ENCODE results near the gene CCDC197.

CCDC197 gene

DNA sequence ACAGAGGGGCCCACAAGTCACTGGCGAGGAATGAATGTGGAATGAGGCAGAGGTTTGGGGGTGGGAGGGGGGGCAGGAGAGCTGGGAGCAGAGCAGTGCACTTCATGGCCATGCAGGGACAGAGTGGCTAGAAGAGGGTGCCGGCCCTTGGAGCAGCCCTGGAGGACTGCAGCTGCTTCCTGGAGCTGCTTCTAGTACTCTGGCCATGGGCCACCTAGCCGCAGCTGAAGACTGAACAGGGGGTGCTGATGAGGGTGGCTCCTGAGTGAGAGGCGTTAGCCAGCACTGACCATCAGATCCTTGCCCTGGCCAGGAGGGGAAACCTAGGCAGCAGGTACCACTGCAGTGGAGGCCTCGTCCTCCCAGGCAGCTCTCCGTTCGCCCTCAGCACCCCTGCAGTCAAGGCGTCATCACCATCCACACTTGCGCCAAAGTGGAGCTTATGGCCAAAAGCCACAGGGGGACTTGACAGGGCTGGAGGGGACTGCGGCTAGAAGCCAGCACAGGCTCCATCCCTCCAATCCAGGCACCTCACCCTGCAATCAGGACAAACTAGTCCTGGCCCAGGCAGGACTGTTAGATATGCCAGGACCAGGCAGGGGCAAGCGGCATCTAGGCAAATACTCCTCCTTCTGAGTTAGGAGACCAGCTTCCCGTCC is 45.5 kb downstream of the CCDC197 start:
- TF ChIP-seq POLR2AphosphoS5 (IDR thresholded peaks at IDR 0.05; ENCODE audit: low read depth, low read length) (no peak), TAF1 (IDR thresholded peaks at IDR 0.05; ENCODE audit: borderline replicate concordance, low read depth, low read length) (no peak), POLR2A (IDR thresholded peaks at IDR 0.05; ENCODE audit: low read depth, low read length) (no peak; the same call in 1 of the 2 replicates)
- no peak for DNase-seq (ENCODE audit: insufficient read length)
- no peak for FAIRE-seq

- no peak for TF ChIP-seq POLR2A (IDR thresholded peaks at IDR 0.05; ENCODE audit: low read depth, low read length)
- no peak for TF ChIP-seq TAF1 (IDR thresholded peaks at IDR 0.05; ENCODE audit: borderline replicate concordance, low read depth, low read length)
- no peak for TF ChIP-seq POLR2AphosphoS5 (IDR thresholded peaks at IDR 0.05; ENCODE audit: low read depth, low read length)
- DNase-seq (ENCODE audit: insufficient read length), result no peak
- no peak for FAIRE-seq
Measured at GRCh38 chr14:94043111-94043755, 46.1 kb downstream of the CCDC197 start.

DNA sequence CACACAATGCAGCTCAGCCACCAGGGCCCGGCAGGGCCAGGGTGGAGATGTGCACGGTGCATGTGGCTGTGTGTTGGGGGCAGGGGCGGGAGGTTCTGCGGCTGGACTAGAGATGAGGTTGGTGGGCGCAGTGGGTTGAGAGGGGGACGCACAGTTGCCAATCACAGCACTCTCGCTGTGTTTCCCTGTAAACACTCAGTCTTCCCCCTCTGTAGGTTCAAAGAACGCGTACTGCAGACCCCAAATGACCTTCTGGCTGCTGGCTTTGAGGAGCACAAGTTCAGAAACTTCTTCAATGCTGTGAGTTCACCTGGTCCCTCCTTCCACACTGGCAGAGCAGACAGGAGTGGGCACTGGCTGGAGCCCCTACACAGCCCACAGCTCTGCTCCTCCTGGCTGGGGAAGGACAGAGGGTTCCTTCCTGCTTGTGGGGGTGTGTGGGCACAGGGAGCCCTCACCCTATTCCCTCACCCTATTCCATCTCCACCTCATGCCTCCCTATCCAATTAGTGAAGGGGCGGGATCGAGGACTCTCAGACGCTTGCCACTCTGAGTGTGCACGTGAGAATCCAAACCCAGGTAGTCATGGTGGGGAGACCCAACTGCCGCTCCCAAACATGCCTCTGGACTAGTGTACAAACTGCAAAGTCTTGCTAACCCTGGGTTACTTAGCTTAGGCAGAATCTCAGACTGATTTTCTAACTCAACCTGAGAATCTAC is 46.8 kb downstream of the CCDC197 start:
- DNase-seq (ENCODE audit: insufficient read length) (no peak), FAIRE-seq (no peak)
- TF ChIP-seq POLR2A (IDR thresholded peaks at IDR 0.05; ENCODE audit: low read depth, low read length), result no peak; the same call in 1 of the 2 replicates
- no peak for TF ChIP-seq POLR2AphosphoS5 (IDR thresholded peaks at IDR 0.05; ENCODE audit: low read depth, low read length)
- no peak for TF ChIP-seq TAF1 (IDR thresholded peaks at IDR 0.05; ENCODE audit: borderline replicate concordance, low read depth, low read length)

DNA sequence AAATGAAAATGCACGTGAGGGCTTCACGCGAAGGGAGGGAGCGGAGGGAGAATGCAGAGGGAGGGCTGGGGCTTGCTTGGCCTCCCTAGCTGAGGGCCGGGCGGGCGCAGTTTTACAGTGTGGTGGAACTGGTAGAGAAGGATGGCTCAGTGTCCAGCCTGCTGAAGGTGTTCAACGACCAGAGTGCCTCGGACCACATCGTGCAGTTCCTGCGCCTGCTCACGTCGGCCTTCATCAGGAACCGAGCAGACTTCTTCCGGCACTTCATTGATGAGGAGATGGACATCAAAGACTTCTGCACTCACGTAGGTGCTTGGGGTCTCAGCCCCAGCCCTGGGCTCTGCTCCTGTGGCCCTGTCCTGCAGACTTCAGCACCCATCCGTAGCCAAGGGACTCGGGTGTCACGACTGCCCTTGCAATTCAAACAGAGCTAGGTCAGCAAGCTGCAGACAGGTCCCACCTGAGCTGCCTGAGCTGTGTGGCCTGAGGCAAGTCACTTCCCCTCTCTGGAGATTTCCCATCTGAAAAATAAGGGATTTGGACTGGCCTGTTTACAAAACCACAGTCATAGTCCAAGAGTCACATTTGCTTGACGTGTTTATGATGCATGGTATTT is 47.5 kb downstream of the CCDC197 start:
- no peak for TF ChIP-seq POLR2A (IDR thresholded peaks at IDR 0.05; ENCODE audit: low read depth, low read length)
- TF ChIP-seq POLR2AphosphoS5 (IDR thresholded peaks at IDR 0.05; ENCODE audit: low read depth, low read length), result no peak
- TF ChIP-seq TAF1 (IDR thresholded peaks at IDR 0.05; ENCODE audit: borderline replicate concordance, low read depth, low read length), result no peak
- DNase-seq (ENCODE audit: insufficient read length) (no peak), FAIRE-seq (no peak)

- FAIRE-seq (no peak), DNase-seq (ENCODE audit: insufficient read length) (no peak)
- TF ChIP-seq POLR2A (IDR thresholded peaks at IDR 0.05; ENCODE audit: low read depth, low read length) (no peak), TAF1 (IDR thresholded peaks at IDR 0.05; ENCODE audit: borderline replicate concordance, low read depth, low read length) (no peak), POLR2AphosphoS5 (IDR thresholded peaks at IDR 0.05; ENCODE audit: low read depth, low read length) (no peak)
Measured at GRCh38 chr14:94045101-94045500, 48.0 kb downstream of the CCDC197 start.

DNA sequence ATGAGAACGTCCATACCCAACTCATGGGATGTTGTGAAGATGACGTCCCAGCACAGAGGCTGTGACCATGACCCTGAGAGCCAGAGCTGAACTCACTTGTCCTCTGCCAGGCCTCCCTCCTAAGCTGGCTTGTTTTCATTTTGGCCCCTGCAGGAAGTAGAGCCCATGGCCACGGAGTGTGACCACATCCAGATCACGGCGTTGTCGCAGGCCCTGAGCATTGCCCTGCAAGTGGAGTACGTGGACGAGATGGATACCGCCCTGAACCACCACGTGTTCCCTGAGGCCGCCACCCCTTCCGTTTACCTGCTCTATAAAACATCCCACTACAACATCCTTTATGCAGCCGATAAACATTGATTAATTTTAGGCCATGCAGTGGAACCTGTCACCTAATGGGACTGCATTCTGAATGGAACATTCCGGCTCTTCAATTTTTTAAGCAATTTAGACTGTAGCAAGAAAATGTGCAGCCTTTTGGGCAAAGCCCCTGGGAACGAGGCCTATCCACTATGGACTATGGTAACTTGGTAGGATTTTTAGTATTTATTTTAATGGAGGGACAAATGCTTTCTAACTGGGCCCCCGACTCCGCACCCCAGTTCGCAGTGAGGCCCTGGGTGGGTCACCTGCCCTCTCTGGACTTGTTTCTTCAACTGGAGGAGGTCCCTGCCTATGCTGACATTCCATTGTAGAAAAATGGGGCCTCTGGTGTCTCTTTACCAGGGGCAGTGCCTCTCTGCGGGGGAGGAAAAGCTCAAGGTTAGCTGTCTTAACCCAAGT is 48.7 kb downstream of the CCDC197 start:
- no peak for FAIRE-seq
- no peak for TF ChIP-seq TAF1 (IDR thresholded peaks at IDR 0.05; ENCODE audit: borderline replicate concordance, low read depth, low read length)
- TF ChIP-seq POLR2A (IDR thresholded peaks at IDR 0.05; ENCODE audit: low read depth, low read length), result no peak
- 0 out of 2 replicates have a peak, but pooled peaks have one; percentile 51 for TF ChIP-seq POLR2AphosphoS5 (IDR thresholded peaks at IDR 0.05; ENCODE audit: low read depth, low read length)
- DNase-seq (ENCODE audit: insufficient read length), result no peak

DNA sequence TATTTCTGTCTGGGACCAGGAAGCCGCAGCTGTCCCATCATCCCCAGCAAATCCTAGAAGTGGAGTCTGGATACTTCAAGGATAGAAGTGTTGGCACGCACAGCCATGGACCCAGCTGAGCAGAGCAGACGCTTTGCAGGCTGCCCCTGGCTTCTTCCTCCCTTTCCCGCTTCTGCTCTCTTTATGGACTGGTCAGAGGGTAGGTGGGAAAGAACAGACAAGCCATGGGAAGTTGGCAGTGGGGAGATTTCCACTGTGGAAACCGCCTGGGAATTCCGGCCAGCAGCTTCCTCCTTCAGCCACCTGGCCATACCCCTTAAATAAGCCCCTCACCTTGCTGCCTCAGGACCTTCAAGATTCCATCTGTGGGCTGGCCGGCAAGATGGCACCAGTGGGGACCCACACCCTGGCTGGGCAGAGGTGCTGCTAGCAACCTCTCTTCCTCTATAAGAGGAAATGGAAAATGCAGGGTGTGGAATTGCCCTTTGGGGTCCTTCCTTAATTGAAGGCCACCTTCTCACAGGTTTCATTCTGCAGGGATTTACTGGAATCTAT is 49.7 kb downstream of the CCDC197 start:
- no peak for TF ChIP-seq TAF1 (IDR thresholded peaks at IDR 0.05; ENCODE audit: borderline replicate concordance, low read depth, low read length)
- peak; percentile 41; the same call in 1 of the 2 replicates for TF ChIP-seq POLR2A (IDR thresholded peaks at IDR 0.05; ENCODE audit: low read depth, low read length)
- peak; percentile 16 for TF ChIP-seq POLR2AphosphoS5 (IDR thresholded peaks at IDR 0.05; ENCODE audit: low read depth, low read length)
- DNase-seq (ENCODE audit: insufficient read length), result no peak
- no peak for FAIRE-seq

GRCh38 chr14:94047581-94047980 is 50.5 kb downstream of the CCDC197 start:
- TF ChIP-seq POLR2AphosphoS5 (IDR thresholded peaks at IDR 0.05; ENCODE audit: low read depth, low read length) (peak; percentile 8; the same call in 1 of the 2 replicates), POLR2A (IDR thresholded peaks at IDR 0.05; ENCODE audit: low read depth, low read length) (no peak), TAF1 (IDR thresholded peaks at IDR 0.05; ENCODE audit: borderline replicate concordance, low read depth, low read length) (no peak)

GRCh38 chr14:94048691-94049624 is 51.9 kb downstream of the CCDC197 start:
- TF ChIP-seq POLR2A (IDR thresholded peaks at IDR 0.05; ENCODE audit: low read depth, low read length) (no peak; the same call in 1 of the 2 replicates), POLR2AphosphoS5 (IDR thresholded peaks at IDR 0.05; ENCODE audit: low read depth, low read length) (0 out of 2 replicates have a peak, but pooled peaks have one; percentile 24)
- FAIRE-seq, result no peak
- DNase-seq (ENCODE audit: insufficient read length), result no peak

More at GRCh38 chr14:94047581-94047980, 50.5 kb downstream of the CCDC197 start:
- FAIRE-seq (no peak), DNase-seq (ENCODE audit: insufficient read length) (no peak)
